Panc1 (cell line): ENCODE measurements around the gene CCR9. TPM values are rescaled to one million over a fixed set of nuclear protein-coding genes. Genes with fewer than 3 reads are reported as not detected.

Experiments used
- ATAC-seq: fragments of 200-7000 bp; cut with Tn5 transposase; 2 replicates; pipeline ENCODE4 v1.9.1; 2020; ENCODE audit warnings: mild to moderate bottlenecking, moderate library complexity
- BruUV-seq: library from RNA; stranded (reverse); fragments of 400-500 nt; replicated peaks from 2 replicates; lab custom pipeline; 2021; lab: Mats Ljungman, UMichigan
- CTCF ChIA-PET: fragments of 300-600 bp; sonication (Branson Sonifier 250); formaldehyde crosslinking; loops from one replicate; lab custom pipeline; 2022; ENCODE audit warnings: antibody characterized with exemption; lab: Charles Lee
- POLR2A ChIA-PET: fragments of 300-600 bp; sonication (Branson Sonifier 250); formaldehyde crosslinking; loops from one replicate; lab custom pipeline; 2022; ENCODE audit warnings: antibody characterized with exemption; lab: Charles Lee
- DNase-seq: peaks from one replicate; pipeline ENCODE4 v3.0.0-alpha.2; 2010; ENCODE audit warnings: low read depth, low spot score
- H3K27ac ChIP-seq: 2 replicates; pipeline ENCODE4 v1.5.1; 2011; ENCODE audit warnings: mild to moderate bottlenecking, low read length, inconsistent platforms
- H3K27me3 ChIP-seq: fragments of 200-500 bp; sonication (Bioruptor generic); 2 replicates; pipeline ENCODE4 v1.6.0; 2014; ENCODE audit warnings: low read length, inconsistent platforms; ENCODE audit not compliant: control insufficient read depth, insufficient read depth
- H3K36me3 ChIP-seq: fragments of 200-500 bp; sonication (Bioruptor generic); 2 replicates; pipeline ENCODE4 v1.5.1; 2014; ENCODE audit warnings: inconsistent platforms, mild to moderate bottlenecking, low read length, moderate library complexity; ENCODE audit not compliant: control insufficient read depth, insufficient read depth
- H3K4me1 ChIP-seq: 2 replicates; pipeline ENCODE4 v1.5.1; 2011; ENCODE audit warnings: inconsistent platforms, mild to moderate bottlenecking, low read length, moderate library complexity; ENCODE audit not compliant: control insufficient read depth, insufficient read depth
- H3K4me3 ChIP-seq, 2 experiments: 2 replicates each; pipeline ENCODE4 v1.5.1; 2011 to 2012; ENCODE audit warnings: low read depth in 2 of 2, low read length in 2 of 2, mild to moderate bottlenecking in 2 of 2, inconsistent platforms in 1 of 2, moderate library complexity in 1 of 2
- H3K9me3 ChIP-seq: fragments of 200-500 bp; sonication (Bioruptor generic); 2 replicates; pipeline ENCODE4 v1.5.1; 2014; ENCODE audit warnings: low read depth, mild to moderate bottlenecking, inconsistent platforms, low read length, moderate library complexity; ENCODE audit not compliant: control insufficient read depth, insufficient read depth
- POLR2AphosphoS5 ChIP-seq: IDR thresholded peaks from 2 replicates; pipeline ENCODE4 v1.6.1; 2012; ENCODE audit warnings: mild to moderate bottlenecking, low read depth, low read length, moderate library complexity
- SIN3A ChIP-seq: IDR thresholded peaks from 2 replicates; pipeline ENCODE4 v1.6.1; 2012; ENCODE audit warnings: low read depth, mild to moderate bottlenecking, low read length, moderate library complexity, borderline replicate concordance; ENCODE audit not compliant: insufficient read depth
- TCF7L2 ChIP-seq: IDR thresholded peaks from 2 replicates; pipeline ENCODE4 v1.6.1; 2011; ENCODE audit warnings: mild to moderate bottlenecking, low read depth, low read length, inconsistent platforms
- in situ Hi-C: cut with HindIII; loops from 2 replicates; pipeline ENCODE4 v1.10.0; 2016; ENCODE audit warnings: low sequenced_read_pairs, low pct_unique_long_range_greater_than_20kb
- intact Hi-C: fragments of 100-400 bp; cut with micrococcal nuclease; formaldehyde crosslinking; loops from one replicate; pipeline ENCODE4 v1.10.0; 2022; ENCODE audit not compliant: unreplicated experiment
- total RNA-seq: library from RNA; stranded (reverse); gene quantifications from one replicate; pipeline ENCODE4 v1.2.1, GENCODE V29; 2021; ENCODE audit not compliant: unreplicated experiment
- TF ChIP-seq, protein P1 (sequence below), 2 experiments: IDR thresholded peaks; 2 replicates each; pipeline ENCODE4 v1.6.1; 2011 to 2012; ENCODE audit warnings: low read depth in 2 of 2, control low read depth in 1 of 2, low read length in 1 of 2, mild to moderate bottlenecking in 1 of 2, moderate library complexity in 1 of 2; ENCODE audit not compliant: insufficient read depth in 1 of 2
- TF ChIP-seq, protein P2 (sequence below): fragments of 450-650 bp; IDR thresholded peaks from 2 replicates; pipeline ENCODE4 v1.5.1; 2017; ENCODE audit warnings: mild to moderate bottlenecking

CCR9 gene
- total RNA-seq, 1 experiment from 2014 or later: not detected

DNA sequence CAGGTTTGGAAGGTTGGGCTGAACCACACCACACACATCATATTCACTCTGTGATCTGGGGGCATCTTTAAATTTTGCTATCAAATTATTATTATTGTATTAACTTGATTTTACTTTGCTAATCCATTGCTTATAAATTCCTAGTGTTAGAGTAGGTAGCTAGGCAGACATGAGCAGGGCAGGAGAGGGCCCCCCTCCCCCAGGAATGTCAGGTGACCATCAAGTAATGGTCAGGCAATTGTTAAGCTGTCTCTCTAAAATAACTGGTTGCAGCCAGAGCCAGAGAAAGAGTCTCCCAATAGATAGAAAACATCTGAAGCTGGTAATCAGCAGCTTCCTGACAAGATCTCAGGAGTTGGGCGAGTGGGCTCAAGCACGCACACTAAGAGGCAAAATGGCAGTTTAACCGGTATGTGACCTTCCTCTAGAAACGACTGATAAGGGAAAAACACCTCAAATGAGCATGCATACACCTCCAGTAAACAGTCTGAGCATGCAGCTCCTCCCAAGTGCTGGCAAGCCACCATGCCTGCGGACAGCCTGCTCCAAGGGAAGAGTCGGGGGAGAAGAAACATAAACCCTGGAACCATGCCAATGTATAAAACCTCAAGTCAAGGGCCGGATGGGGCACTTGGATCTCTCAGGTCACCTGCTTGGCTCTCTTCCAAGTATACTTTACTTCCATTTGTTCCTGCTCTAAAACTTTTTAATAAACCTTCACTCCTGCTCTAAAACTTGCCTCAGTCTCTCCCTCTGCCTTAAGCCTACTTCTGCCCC is 53.8 kb downstream of the CCR9 start:
- Histone ChIP-seq H3K9me3 (no peaks in the 10 kb centered on the region), H3K27ac (no peak overlapping the region), H3K4me1 (no peaks in the 10 kb centered on the region), H3K27me3 (no peaks in the 10 kb centered on the region), H3K36me3 (no peaks in the 10 kb centered on the region), H3K4me3 (no peak overlapping the region)
- no TSS peak for BruUV-seq
- no peak for DNase-seq
- in situ Hi-C loops (no loop called here), intact Hi-C loops (no loop called here)
- CTCF ChIA-PET: interaction anchor here (3.0 kb wide), 1 partner anchor 138 kb away, joined by 19 read pairs; no protein-coding TSS in a partner anchor
- POLR2A ChIA-PET: no interaction called here
- TF ChIP-seq TCF7L2: no peak
- ATAC-seq: no peak

DNA sequence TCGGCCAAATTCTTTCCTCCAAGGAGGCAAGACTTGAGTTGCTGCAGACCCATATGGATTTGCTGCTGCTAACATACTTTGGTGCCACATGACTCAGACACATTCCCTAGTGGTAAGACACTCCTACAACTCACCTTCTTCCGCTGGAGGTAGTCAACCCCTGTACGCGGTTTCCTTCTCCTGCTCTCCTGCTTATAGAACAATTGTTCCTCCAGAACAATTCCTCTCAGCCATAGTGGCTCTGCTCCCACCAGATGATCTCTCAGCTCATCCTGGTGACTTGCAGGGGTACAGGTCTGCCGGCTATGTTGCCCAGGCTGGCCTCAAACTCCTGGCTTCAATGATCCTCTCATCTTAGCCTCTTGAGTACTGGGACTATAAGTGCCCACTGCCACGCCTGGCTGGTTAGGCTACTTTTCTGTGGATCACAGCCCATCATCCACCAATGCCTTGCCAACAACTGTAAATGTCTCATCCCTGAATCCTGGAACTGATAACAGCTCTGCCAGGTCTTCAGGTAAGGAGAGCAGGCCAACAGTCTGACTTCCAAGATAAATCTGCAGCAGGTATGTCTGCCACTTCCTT is 54.5 kb downstream of the CCR9 start:
- Histone ChIP-seq H3K36me3 (no peaks in the 10 kb centered on the region), H3K4me1 (no peaks in the 10 kb centered on the region), H3K4me3 (no peak overlapping the region), H3K9me3 (no peaks in the 10 kb centered on the region), H3K27ac (no peak overlapping the region), H3K27me3 (no peaks in the 10 kb centered on the region)
- in situ Hi-C loops: no loop called here
- TF ChIP-seq, protein P1, sequence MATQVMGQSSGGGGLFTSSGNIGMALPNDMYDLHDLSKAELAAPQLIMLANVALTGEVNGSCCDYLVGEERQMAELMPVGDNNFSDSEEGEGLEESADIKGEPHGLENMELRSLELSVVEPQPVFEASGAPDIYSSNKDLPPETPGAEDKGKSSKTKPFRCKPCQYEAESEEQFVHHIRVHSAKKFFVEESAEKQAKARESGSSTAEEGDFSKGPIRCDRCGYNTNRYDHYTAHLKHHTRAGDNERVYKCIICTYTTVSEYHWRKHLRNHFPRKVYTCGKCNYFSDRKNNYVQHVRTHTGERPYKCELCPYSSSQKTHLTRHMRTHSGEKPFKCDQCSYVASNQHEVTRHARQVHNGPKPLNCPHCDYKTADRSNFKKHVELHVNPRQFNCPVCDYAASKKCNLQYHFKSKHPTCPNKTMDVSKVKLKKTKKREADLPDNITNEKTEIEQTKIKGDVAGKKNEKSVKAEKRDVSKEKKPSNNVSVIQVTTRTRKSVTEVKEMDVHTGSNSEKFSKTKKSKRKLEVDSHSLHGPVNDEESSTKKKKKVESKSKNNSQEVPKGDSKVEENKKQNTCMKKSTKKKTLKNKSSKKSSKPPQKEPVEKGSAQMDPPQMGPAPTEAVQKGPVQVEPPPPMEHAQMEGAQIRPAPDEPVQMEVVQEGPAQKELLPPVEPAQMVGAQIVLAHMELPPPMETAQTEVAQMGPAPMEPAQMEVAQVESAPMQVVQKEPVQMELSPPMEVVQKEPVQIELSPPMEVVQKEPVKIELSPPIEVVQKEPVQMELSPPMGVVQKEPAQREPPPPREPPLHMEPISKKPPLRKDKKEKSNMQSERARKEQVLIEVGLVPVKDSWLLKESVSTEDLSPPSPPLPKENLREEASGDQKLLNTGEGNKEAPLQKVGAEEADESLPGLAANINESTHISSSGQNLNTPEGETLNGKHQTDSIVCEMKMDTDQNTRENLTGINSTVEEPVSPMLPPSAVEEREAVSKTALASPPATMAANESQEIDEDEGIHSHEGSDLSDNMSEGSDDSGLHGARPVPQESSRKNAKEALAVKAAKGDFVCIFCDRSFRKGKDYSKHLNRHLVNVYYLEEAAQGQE (IDR thresholded peaks at IDR 0.05; ENCODE audit: insufficient read depth in 1 of 2, low read depth in 2 of 2, low read length in 1 of 2): no peak
- TF ChIP-seq SIN3A (no peak), POLR2AphosphoS5 (no peak), TCF7L2 (no peak)
- TF ChIP-seq, protein P2, sequence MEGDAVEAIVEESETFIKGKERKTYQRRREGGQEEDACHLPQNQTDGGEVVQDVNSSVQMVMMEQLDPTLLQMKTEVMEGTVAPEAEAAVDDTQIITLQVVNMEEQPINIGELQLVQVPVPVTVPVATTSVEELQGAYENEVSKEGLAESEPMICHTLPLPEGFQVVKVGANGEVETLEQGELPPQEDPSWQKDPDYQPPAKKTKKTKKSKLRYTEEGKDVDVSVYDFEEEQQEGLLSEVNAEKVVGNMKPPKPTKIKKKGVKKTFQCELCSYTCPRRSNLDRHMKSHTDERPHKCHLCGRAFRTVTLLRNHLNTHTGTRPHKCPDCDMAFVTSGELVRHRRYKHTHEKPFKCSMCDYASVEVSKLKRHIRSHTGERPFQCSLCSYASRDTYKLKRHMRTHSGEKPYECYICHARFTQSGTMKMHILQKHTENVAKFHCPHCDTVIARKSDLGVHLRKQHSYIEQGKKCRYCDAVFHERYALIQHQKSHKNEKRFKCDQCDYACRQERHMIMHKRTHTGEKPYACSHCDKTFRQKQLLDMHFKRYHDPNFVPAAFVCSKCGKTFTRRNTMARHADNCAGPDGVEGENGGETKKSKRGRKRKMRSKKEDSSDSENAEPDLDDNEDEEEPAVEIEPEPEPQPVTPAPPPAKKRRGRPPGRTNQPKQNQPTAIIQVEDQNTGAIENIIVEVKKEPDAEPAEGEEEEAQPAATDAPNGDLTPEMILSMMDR: no peak
- CTCF ChIA-PET: interaction anchor here (3.0 kb wide), 1 partner anchor 138 kb away, joined by 19 read pairs; no protein-coding TSS in a partner anchor
- POLR2A ChIA-PET: no interaction called here
- intact Hi-C loops: no loop called here
- BruUV-seq: no TSS peak
- DNase-seq (no peak), ATAC-seq (no peak)
